HG02678 (cell line): ENCODE measurements around the gene APOA5.
"Not testable (repeated sequence)": the region's sequence is repeated elsewhere in the genome, so short reads cannot be mapped to it uniquely, and the experiment has no call there.

Source experiments
- ATAC-seq: cut with Tn5 transposase; IDR thresholded peaks from one replicate; pipeline ENCODE4 v1.9.1; 2021; ENCODE audit warnings: mild to moderate bottlenecking, moderate library complexity; ENCODE audit not compliant: unreplicated experiment

Gene APOA5

DNA sequence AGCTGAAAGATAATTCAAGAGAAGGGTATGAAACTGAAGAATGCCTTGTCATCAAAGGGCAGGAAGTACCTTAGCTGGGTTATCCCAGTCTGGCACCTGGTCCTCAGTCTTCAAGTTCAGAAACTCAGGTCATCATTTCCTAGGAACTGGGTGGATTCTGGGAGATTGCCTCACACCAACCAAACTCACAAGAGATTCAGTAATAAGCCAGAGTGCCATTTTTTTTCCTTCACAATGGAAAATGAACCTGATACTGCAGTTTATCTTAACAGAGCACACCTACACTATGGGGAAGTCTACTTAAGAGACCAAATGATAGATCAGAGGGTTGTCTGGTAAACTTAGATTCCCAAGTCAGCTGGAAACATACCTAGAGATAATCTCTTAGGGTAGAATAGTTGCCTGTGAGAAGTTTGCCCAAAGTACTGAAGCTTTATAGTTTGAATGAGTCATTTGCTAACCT, 15.1 kb downstream of the APOA5 start:
- ATAC-seq = no peak

DNA sequence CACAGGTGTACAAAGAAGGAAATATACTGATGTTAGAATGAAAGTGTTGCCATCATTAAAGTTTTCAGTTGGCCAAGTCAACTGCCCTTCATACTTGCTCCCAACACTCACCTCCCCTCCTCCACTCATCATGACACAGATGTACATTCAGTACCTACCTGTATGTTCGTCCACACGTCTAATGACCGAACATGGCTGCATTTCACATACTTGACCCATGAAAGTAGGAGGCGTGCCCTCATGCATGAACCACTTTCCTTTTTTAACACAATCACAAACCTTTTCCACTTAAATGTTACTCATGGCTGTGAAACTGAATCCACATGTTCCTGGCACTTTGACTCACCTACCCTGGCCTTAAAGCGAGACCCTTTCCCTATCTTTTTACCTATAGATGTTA, 15.7 kb downstream of the APOA5 start:
- no peak for ATAC-seq

DNA sequence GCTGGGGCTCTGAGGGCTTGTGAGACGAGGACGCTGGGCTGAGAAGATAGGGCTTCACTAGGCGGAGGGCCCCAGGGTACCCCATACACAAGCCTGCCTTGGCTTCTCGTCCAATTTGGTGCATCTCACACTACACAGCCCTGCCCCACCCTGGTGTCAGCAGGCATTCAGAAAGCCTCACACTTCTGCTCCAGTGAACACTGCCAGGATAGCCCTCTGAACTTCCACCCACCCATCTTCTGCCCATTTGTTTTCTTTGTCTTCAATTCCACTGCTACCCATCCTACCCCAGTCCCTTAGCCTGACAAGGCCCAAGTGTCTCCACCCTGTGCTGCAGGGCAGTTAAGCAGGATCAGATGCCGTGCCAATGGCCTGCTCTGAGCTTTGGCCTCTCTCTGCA, 17.0 kb downstream of the APOA5 start:
- ATAC-seq = no peak

DNA sequence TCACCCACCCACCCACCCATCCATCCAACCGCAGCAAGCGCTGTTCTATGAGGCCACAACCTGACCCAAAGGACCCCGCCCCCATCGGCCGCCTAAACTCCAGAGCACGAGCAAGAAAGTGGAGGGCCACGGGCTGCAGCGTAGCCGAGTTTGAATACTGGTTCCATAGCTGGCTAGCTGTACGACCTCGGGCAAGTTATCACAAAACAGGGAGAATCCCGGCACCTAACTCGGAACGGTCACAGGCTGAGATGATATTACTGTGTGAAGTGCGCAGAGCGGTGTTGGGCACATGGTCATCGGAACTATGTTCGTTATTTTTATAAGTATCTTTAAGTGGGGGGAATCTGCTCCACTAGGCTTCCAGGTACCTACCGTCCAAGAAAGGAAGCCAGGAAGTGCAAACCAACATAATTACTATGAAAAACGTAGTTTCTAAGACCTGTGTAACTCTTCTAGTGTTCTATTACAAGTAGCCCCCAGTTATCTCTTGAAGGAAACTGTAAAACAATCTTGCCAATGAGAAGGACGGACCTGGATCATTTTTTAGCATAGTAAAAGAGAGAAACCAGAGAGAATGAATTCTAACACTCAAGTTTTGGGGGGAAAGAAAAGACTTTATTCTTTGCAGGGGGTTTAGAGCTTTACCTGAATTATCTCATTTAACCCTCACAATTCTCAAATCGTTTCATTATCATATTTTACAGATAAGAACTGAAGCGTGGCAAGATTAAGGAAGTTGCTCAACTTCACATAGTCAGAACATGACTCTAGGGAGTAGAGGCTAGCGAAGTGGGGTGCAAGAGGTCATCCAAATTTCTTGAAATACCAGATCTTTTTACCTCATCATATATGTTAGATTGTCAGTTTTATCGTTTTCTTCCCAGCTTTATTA, 18.2 kb downstream of the APOA5 start:
- peak; percentile 37 for ATAC-seq

DNA sequence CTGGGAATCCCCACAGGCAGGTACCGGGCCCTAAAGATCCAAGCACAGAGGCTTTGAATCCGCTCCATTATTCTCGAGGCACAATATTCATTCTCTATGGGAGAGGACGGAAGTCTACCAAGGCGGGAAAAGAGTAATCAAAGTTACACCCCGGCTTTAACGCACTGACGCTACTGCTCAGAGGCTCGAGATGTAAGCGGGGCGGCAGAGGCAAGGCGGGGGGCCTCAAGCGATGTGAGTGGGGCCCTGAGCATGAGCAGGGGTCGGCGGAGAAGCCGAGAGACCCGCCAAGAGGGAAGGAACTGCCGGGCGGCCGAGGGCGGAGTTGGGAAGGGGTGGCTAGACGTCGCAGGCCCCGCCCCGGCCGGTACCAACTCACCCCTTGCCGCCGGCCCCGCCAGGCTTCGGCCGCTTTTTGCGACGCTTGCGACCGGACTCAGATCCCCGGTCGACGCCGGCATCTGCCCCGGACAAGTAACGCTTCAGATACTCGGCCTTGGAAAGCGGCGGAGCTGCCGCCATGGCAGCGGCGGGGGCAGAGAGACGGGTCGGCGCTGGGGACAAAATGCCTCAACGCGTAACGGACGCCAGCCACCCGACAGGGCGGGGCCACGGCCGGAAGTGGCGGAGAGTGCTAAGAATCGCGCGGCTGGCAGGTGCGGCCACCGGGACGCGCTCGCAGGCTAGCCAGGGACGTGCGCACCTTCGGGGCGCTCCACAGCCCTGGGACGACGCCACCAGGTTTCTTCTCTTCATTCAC, 19.1 kb downstream of the APOA5 start, which contains the start of gene BUD13:
TSS of gene BUD13 (minus strand) at position 545 of the 760 bp plus-strand sequence. CDS start at position 522, 23 bp downstream.
- ATAC-seq = peak; percentile 88

DNA sequence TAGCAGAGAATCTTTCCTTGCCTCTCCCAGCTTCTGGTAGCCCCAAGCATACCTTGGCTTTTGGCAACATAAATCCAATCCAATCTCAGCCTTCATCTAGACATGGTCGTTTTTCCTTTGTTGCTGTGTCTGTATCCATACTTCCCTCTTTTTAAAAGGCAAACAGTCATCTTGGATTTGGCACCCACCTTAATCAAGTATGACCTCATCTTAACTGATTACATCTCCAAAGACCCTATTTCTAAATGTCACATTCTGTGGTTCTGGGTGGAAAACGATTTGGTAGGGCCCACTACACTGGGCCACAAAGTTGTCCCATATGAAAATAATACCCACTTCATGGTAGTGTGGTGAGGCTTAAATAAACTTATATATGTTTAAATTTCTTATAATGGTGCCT, 19.7 kb downstream of the APOA5 start:
- ATAC-seq = no peak

DNA sequence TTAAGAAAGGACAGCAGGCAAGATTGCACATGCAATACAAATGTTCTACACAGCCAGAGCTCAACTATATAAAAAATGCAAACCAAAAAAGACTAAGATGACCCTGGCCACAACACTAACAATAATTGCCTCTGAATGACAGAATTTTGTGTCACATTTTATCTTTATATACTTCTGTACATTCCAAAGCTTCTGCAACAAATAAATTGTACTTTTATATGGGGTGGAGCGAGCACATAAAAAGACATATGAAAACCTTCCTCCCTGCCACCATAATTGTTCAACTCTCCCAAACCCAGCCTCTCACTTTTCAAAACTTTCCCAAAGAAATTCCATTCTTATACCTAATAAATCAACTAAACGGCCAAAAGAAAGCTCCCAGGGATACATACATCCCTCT, 29.5 kb downstream of the APOA5 start:
- no peak for ATAC-seq

DNA sequence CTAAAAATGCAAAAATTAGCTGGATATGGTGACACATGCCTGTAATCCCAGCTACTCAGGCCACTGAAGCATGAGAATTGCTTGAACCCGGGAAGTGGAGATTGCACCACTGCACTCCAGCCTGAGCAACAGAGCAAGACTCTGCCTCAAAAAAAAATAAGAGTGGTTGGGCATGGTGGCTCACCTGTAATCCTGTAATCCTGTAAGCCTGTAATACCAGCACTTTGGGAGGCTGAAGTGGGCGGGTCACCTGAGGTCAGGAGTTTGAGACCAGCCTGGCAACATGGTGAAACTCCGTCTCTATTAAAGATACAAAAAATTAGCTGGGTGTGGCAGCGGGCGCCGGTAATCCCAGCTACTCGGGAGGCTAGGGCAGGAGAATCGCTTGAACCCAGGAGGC, 35.6 kb downstream of the APOA5 start:
- ATAC-seq = not testable (repeated sequence)

DNA sequence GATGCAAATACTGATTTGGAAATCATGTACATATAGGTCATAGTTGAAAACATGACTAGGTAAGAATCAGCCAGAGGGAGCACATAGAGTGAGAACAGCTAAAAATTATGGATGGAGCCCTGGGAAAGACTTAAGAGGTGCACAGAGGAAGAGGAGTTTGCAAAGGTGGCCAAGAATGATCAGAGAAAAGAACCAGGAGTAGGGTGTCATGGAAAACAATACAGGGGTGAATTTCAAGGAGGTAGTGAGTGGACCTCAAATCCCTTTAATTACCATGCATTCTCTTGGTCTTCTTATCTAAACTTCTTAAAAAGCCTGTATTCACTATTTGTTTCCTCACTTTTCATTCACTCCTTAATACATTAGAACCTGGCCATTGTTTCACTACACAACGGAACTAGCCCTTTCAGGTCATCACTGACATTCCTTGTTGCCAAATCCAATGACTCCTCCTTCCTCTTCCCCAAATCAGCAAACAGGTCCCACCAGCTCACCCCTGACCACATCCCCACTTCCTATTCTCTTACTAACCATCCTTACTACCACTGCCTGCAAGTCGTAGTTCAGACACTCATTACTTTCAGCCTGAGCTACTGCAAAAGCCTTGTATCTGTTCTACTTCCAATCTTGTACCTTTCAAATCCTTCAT, 41.5 kb downstream of the APOA5 start:
- no peak for ATAC-seq

DNA sequence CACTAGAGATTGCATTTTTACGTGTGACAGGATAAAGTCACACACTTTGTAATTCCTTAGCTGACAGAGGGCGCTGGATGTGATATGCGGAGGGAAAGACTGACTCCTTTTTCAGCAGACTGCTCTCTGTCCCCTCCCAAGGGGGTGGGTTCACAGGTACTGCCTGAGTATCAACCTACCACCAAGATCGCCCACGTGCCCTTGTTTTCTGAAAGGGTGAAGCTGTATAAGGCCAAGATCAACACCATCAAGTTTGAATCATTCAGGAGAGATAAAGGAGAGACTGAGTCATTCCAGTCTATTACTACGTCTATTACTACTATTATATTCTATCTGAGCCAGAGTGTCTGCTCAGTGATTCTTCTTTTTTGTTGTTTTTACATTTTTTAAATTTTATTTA, 49.6 kb downstream of the APOA5 start:
- no peak for ATAC-seq

DNA sequence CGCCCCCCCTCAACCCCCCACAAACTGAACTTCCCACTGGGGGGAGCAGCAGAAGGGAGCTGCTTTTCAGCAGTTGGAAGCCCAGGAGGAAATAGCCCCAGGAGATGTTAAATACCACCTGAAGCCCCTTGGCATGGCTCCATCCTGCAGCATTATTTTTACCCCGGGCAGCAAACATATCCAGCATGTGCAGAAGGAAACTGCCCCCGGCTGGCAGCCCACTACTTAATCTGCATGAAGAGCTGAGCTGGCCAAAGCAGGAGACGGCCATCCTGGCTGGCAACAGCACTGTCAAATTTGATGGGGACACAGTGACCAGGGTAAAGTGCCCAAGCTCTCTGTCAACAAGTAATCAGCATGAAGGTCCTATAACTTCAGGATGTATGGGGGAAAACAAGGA, 50.9 kb downstream of the APOA5 start:
- no peak for ATAC-seq
